ENCODE data around the gene NOX5. TPM values are rescaled to one million over a fixed set of nuclear protein-coding genes. Genes with fewer than 3 reads are reported as not detected.

Gene NOX5
- total RNA-seq, 4 donors from 2014 or later: 0.19 to 1.5 (median 0.46) TPM

- no peak overlapping the region for H3K27ac ChIP-seq
- DNase-seq: no peak
- TF ChIP-seq POLR2A (IDR thresholded peaks at IDR 0.05) (no peak), CTCF (IDR thresholded peaks at IDR 0.05) (no peak)
- H3K27me3 ChIP-seq: peaks cover 0 to 19% (median 0%) of the 10 kb centered on the region in 4 donors
- intact Hi-C loops (cut with DNase I): no loop called here
- no peaks in the 10 kb centered on the region for H3K36me3 ChIP-seq
- WGBS, 2 donors: 83 to 89% methylated on average over 6 to 9 of the region's 9 CpGs
- H3K4me3 ChIP-seq: no peak overlapping the region
- peaks cover 0 to 21% (median 5%) of the 10 kb centered on the region in 3 donors for H3K4me1 ChIP-seq
- no peaks in the 10 kb centered on the region for H3K9me3 ChIP-seq
Measured at GRCh38 chr15:69027976-69028518, 13.6 kb downstream of the NOX5 start.

GRCh38 chr15:69031013-69032001 lies 16.8 kb downstream of the NOX5 start:
- 44 to 50% methylated on average over 4 to 9 of the region's 42 CpGs for WGBS, 2 donors
- no peaks in the 10 kb centered on the region for H3K36me3 ChIP-seq
- peak; percentile 15 to 70 (median 41) for TF ChIP-seq CTCF (IDR thresholded peaks at IDR 0.05)
- no peak for TF ChIP-seq POLR2A (IDR thresholded peaks at IDR 0.05)
- intact Hi-C loops (cut with DNase I): no loop called here
- H3K27me3 ChIP-seq: peaks cover 0 to 27% (median 2%) of the 10 kb centered on the region in 4 donors
- H3K9me3 ChIP-seq: no peaks in the 10 kb centered on the region
- peak overlapping the region in 2 of 4 donors; percentile 9 to 72 for H3K27ac ChIP-seq
- peaks cover 5 to 42% (median 7%) of the 10 kb centered on the region in 3 donors for H3K4me1 ChIP-seq
- H3K4me3 ChIP-seq: peak overlapping the region; percentile 7 to 61 (median 32)
- DNase-seq: no peak

- TF ChIP-seq POLR2A (IDR thresholded peaks at IDR 0.05) (no peak), CTCF (IDR thresholded peaks at IDR 0.05) (no peak)
- Histone ChIP-seq H3K4me3 (peak overlapping the region; percentile 7 to 61 (median 32)), H3K36me3 (no peaks in the 10 kb centered on the region), H3K27ac (peak overlapping the region in 2 of 4 donors; percentile 9 to 72), H3K4me1 (peaks cover 5 to 46% (median 7%) of the 10 kb centered on the region in 3 donors), H3K27me3 (peaks cover 0 to 30% (median 2%) of the 10 kb centered on the region in 4 donors), H3K9me3 (no peaks in the 10 kb centered on the region)
- 32 to 34% methylated on average over 5 of the region's 5 CpGs for WGBS, 2 donors
- intact Hi-C loops (cut with DNase I): no loop called here
- DNase-seq: no peak
Measured at GRCh38 chr15:69032031-69032430, 17.5 kb downstream of the NOX5 start.

- WGBS, 2 donors: 86 to 89% methylated on average over 12 to 25 of the region's 43 CpGs
- Histone ChIP-seq H3K9me3 (no peaks in the 10 kb centered on the region), H3K4me3 (no peak overlapping the region), H3K36me3 (no peaks in the 10 kb centered on the region), H3K27ac (peak overlapping the region in 2 of 4 donors; percentile 9 to 72), H3K27me3 (peaks cover 0 to 31% (median 2%) of the 10 kb centered on the region in 4 donors), H3K4me1 (peaks cover 5 to 46% (median 7%) of the 10 kb centered on the region in 3 donors)
- intact Hi-C loops (cut with DNase I): no loop called here
- DNase-seq: no peak
- TF ChIP-seq POLR2A (IDR thresholded peaks at IDR 0.05): no peak
- TF ChIP-seq CTCF (IDR thresholded peaks at IDR 0.05): no peak
Measured at GRCh38 chr15:69032703-69033373, 18.3 kb downstream of the NOX5 start.

All from esophagus squamous epithelium (tissue), 5 donors.